DOHH2 (cell line): ENCODE data around the gene DCAF11.

Source experiments
- H3F3A ChIP-seq: fragments of 200-600 bp; sonication (generic), shearing (Covaris generic); 2 replicates; pipeline ENCODE4 v1.6.0; 2016; ENCODE audit warnings: antibody characterized with exemption, mild to moderate bottlenecking; ENCODE audit not compliant: control insufficient read depth, insufficient read depth
- H3K27ac ChIP-seq: fragments of 200-600 bp; sonication (generic); 2 replicates; pipeline ENCODE4 v1.5.1; 2014; ENCODE audit warnings: low read depth, mild to moderate bottlenecking, low read length, moderate library complexity
- H3K27me3 ChIP-seq: fragments of 200-600 bp; sonication (generic); 2 replicates; pipeline ENCODE4 v1.6.1; 2014; ENCODE audit warnings: mild to moderate bottlenecking, low read length, mixed read lengths; ENCODE audit not compliant: control insufficient read depth
- H3K36me3 ChIP-seq: fragments of 200-600 bp; sonication (generic); 2 replicates; pipeline ENCODE4 v1.6.1; 2014; ENCODE audit warnings: mild to moderate bottlenecking, low read length, moderate library complexity, mixed read lengths; ENCODE audit not compliant: control insufficient read depth
- H3K4me1 ChIP-seq: fragments of 200-600 bp; sonication (generic); 2 replicates; pipeline ENCODE4 v1.6.1; 2014; ENCODE audit warnings: mild to moderate bottlenecking, low read length, mixed read lengths; ENCODE audit not compliant: control insufficient read depth
- H3K4me2 ChIP-seq: fragments of 200-600 bp; sonication (generic); 2 replicates; pipeline ENCODE4 v1.6.0; 2014; ENCODE audit warnings: mild to moderate bottlenecking, low read length, moderate library complexity
- H3K4me3 ChIP-seq: fragments of 200-600 bp; sonication (generic); 2 replicates; pipeline ENCODE4 v1.5.1; 2014; ENCODE audit warnings: mild to moderate bottlenecking, low read length, mixed read lengths
- H3K79me2 ChIP-seq: fragments of 200-600 bp; sonication (generic); 2 replicates; pipeline ENCODE4 v1.6.1; 2014; ENCODE audit warnings: mild to moderate bottlenecking, low read length, mixed read lengths; ENCODE audit not compliant: control insufficient read depth
- H3K9me2 ChIP-seq: fragments of 200-600 bp; sonication (generic); replicated peaks from 2 replicates; pipeline ENCODE4 v1.6.1; 2014; ENCODE audit warnings: mild to moderate bottlenecking, low read length, mixed read lengths; ENCODE audit not compliant: control insufficient read depth
- H3K9me3 ChIP-seq: fragments of 200-600 bp; sonication (generic); 2 replicates; pipeline ENCODE4 v1.6.1; 2014; ENCODE audit warnings: antibody characterized with exemption, low read length, mixed read lengths; ENCODE audit not compliant: control insufficient read depth, insufficient read depth
- H4K20me1 ChIP-seq: fragments of 200-600 bp; sonication (generic); 2 replicates; pipeline ENCODE4 v1.6.0; 2014; ENCODE audit warnings: low read depth, mild to moderate bottlenecking, antibody characterized with exemption, low read length, moderate library complexity; ENCODE audit not compliant: control insufficient read depth, insufficient read depth
- EZH2phosphoT487 ChIP-seq: fragments of 200-600 bp; sonication (generic); IDR thresholded peaks from 2 replicates; pipeline ENCODE4 v1.6.1; 2017; ENCODE audit warnings: borderline replicate concordance, mild to moderate bottlenecking, antibody characterized with exemption, low read length, moderate library complexity, mixed read lengths
- TF ChIP-seq, protein P1 (sequence below): fragments of 200-600 bp; sonication (generic); IDR thresholded peaks from one replicate; pipeline ENCODE4 v1.5.1; 2014; ENCODE audit warnings: antibody characterized with exemption, mild to moderate bottlenecking, low read depth, low read length; ENCODE audit not compliant: poor library complexity, severe bottlenecking

DCAF11 gene

DNA sequence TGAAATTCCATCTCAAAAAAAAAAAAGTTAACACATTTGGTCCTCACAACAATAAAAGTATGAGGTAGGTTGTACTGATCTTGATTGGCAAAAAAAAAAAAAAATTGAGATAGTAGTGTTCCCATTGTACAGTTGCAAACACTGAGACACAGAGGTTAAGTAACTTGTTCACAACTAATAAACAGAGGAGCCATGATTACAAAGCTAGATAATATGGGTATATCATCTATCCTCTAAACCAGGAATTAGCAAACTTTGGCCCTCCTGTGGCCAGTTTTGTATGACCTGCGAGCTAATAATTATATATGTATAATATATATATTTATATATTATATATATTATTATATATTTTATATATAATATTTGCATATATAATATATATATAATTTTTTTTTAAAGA, 19.2 kb downstream of the DCAF11 start:
- H3K9me2 ChIP-seq, result no peaks in the 10 kb centered on the region
- H3F3A ChIP-seq, result peaks cover 5% of the 10 kb centered on the region; the same call in 1 of the 2 replicates
- no peak overlapping the region for H3K4me2 ChIP-seq
- H4K20me1 ChIP-seq, result no peaks in the 10 kb centered on the region
- peaks cover 14% of the 10 kb centered on the region for H3K79me2 ChIP-seq
- H3K4me3 ChIP-seq, result no peak overlapping the region
- no peaks in the 10 kb centered on the region for H3K9me3 ChIP-seq
- H3K4me1 ChIP-seq, result peaks cover 17% of the 10 kb centered on the region
- peaks cover 18% of the 10 kb centered on the region for H3K36me3 ChIP-seq
- TF ChIP-seq, protein P1, sequence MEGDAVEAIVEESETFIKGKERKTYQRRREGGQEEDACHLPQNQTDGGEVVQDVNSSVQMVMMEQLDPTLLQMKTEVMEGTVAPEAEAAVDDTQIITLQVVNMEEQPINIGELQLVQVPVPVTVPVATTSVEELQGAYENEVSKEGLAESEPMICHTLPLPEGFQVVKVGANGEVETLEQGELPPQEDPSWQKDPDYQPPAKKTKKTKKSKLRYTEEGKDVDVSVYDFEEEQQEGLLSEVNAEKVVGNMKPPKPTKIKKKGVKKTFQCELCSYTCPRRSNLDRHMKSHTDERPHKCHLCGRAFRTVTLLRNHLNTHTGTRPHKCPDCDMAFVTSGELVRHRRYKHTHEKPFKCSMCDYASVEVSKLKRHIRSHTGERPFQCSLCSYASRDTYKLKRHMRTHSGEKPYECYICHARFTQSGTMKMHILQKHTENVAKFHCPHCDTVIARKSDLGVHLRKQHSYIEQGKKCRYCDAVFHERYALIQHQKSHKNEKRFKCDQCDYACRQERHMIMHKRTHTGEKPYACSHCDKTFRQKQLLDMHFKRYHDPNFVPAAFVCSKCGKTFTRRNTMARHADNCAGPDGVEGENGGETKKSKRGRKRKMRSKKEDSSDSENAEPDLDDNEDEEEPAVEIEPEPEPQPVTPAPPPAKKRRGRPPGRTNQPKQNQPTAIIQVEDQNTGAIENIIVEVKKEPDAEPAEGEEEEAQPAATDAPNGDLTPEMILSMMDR, result no peak
- TF ChIP-seq EZH2phosphoT487, result no peak
- no peak overlapping the region for H3K27ac ChIP-seq
- H3K27me3 ChIP-seq, result no peaks in the 10 kb centered on the region

DNA sequence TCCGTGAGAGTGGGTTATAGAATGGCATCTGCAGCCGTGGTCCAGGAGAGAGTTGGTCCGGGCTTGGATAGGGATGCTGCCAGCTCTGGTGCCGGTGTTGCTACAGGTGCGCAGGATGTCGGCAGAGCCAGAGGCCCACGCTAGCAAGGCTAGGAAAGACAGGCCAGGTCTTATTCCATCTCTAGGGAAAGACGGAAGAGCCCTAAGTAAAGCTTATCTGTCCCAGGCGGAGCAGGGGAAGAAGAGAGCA, 20.9 kb downstream of the DCAF11 start:
- Histone ChIP-seq H3K79me2 (peaks cover 31% of the 10 kb centered on the region), H3F3A (peaks cover 5% of the 10 kb centered on the region; the same call in 1 of the 2 replicates), H3K4me2 (peak overlapping the region; percentile 95), H3K4me1 (peaks cover 28% of the 10 kb centered on the region), H3K4me3 (peak overlapping the region; percentile 88), H3K9me2 (no peaks in the 10 kb centered on the region), H3K36me3 (peaks cover 31% of the 10 kb centered on the region), H3K9me3 (no peaks in the 10 kb centered on the region), H4K20me1 (no peaks in the 10 kb centered on the region), H3K27ac (peak overlapping the region; percentile 23; the same call in 1 of the 2 replicates), H3K27me3 (no peaks in the 10 kb centered on the region)
- TF ChIP-seq, protein P1, result no peak
- no peak for TF ChIP-seq EZH2phosphoT487

DNA sequence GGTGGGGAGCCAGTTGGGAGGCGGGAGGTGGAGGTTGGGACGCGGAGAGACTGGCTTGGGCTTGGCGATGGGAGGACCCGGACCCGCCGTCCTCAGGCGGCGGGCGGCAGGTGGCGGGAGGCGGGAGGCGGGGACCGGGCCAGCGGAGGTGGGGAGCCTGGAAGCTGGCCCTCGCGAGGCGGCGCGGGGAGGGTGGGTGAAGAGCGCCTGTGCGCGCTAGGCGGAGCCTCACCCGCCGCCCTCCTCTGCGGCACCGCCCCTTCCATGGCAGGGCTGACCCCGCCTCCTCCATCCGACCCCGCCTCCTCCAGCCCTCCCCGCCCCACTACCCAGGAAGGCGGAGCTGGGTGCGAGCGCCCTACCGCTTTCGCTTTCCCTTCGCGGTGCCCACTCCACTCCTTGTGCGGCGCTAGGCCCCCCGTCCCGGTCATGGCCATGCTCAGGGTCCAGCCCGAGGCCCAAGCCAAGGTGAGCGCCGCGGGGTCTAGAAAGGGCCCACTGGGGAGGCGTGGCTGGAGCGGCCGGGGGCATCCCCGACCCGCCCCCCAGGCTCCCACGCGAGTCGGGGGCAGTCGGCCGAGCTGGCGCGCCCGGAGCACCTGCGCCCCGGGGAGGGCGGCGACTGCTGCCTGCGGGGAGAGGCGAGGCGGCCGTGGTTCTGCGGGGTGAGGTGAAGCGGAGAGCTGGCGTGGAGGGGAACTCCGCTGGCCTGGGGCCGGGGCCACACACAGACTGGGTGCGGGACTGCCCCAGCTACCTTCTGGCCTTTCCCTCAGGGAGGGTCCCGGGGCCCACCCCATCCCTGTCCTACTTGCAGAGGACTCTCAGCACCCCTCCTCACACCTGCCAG, 21.5 kb downstream of the DCAF11 start, which contains the start of gene PSME1:
TSS of gene PSME1 (plus strand) at position 361 of the 850 bp plus-strand sequence. CDS start at position 430, 69 bp downstream.
- H3K36me3 ChIP-seq, result peaks cover 36% of the 10 kb centered on the region
- H3F3A ChIP-seq, result peaks cover 5% of the 10 kb centered on the region; the same call in 1 of the 2 replicates
- H3K27me3 ChIP-seq, result no peaks in the 10 kb centered on the region
- TF ChIP-seq, protein P1, result no peak
- no peak for TF ChIP-seq EZH2phosphoT487
- H3K9me2 ChIP-seq, result no peaks in the 10 kb centered on the region
- H4K20me1 ChIP-seq, result no peaks in the 10 kb centered on the region
- peak within 1 kb of the TSS; percentile 95 for H3K4me2 ChIP-seq
- H3K79me2 ChIP-seq, result peaks cover 37% of the 10 kb centered on the region
- H3K4me3 ChIP-seq, result peak within 1 kb of the TSS; percentile 88
- peak within 1 kb of the TSS; percentile 23; the same call in 1 of the 2 replicates for H3K27ac ChIP-seq
- peaks cover 28% of the 10 kb centered on the region for H3K4me1 ChIP-seq
- H3K9me3 ChIP-seq, result no peaks in the 10 kb centered on the region
